Measurements from ENCODE around the gene GABPB2. TPM values are rescaled to one million over a fixed set of nuclear protein-coding genes. Genes with fewer than 3 reads are reported as not detected.

GABPB2 gene
- total RNA-seq, 1 experiment from 2014 or later, result 8.1 TPM

DNA sequence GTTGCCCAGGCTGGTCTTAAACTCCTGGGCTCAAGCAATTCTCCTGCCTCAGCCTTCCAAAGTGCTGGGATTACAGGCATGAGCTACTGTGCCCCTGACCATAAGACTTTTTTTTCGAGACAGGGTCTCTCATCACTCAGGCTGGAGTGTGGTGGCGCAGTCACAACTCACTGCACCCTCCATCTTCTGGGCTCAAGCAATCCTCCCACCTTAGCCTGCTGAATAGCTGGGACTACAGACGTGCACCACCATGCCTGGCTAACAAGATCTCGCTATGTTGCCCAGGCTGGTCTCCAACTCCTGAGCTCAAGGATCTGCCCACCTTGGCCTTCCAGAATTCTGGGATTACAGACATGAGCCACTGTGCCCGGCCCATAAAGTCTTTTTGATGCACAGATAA, 21.1 kb upstream of the GABPB2 start:
- peaks cover 10% of the 10 kb centered on the region for H3K36me3 ChIP-seq (ENCODE audit: control insufficient read depth, insufficient read depth, low read length)
- POLR2A ChIA-PET, result no interaction called here
- intact Hi-C loops (cut with micrococcal nuclease; ENCODE audit: unreplicated experiment), result no loop called here
- no peaks in the 10 kb centered on the region for H3K27me3 ChIP-seq (ENCODE audit: control insufficient read depth, insufficient read depth, low read length)
- no peak overlapping the region for H3K27ac ChIP-seq (ENCODE audit: low read length)
- ATAC-seq (no peak), DNase-seq (ENCODE audit: low read depth, low spot score) (no peak)
- CTCF ChIA-PET, result interaction anchor here (0.6 to 0.7 kb wide), 2 partner anchors 10 to 40 kb away, joined by 3 to 4 read pairs; partner anchors contain the start of gene MLLT11
- no peak overlapping the region for H3K4me3 ChIP-seq (ENCODE audit: low read depth in 2 of 2, low read length in 2 of 2)
- no TSS peak for BruUV-seq (replicated peaks)
- TF ChIP-seq POLR2AphosphoS5 (IDR thresholded peaks at IDR 0.05; ENCODE audit: low read depth, low read length), result no peak
- TF ChIP-seq SIN3A (IDR thresholded peaks at IDR 0.05; ENCODE audit: borderline replicate concordance, insufficient read depth, low read depth, low read length), result no peak
- TF ChIP-seq, protein P1, sequence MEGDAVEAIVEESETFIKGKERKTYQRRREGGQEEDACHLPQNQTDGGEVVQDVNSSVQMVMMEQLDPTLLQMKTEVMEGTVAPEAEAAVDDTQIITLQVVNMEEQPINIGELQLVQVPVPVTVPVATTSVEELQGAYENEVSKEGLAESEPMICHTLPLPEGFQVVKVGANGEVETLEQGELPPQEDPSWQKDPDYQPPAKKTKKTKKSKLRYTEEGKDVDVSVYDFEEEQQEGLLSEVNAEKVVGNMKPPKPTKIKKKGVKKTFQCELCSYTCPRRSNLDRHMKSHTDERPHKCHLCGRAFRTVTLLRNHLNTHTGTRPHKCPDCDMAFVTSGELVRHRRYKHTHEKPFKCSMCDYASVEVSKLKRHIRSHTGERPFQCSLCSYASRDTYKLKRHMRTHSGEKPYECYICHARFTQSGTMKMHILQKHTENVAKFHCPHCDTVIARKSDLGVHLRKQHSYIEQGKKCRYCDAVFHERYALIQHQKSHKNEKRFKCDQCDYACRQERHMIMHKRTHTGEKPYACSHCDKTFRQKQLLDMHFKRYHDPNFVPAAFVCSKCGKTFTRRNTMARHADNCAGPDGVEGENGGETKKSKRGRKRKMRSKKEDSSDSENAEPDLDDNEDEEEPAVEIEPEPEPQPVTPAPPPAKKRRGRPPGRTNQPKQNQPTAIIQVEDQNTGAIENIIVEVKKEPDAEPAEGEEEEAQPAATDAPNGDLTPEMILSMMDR (IDR thresholded peaks at IDR 0.05), result no peak
- TF ChIP-seq, protein P2, sequence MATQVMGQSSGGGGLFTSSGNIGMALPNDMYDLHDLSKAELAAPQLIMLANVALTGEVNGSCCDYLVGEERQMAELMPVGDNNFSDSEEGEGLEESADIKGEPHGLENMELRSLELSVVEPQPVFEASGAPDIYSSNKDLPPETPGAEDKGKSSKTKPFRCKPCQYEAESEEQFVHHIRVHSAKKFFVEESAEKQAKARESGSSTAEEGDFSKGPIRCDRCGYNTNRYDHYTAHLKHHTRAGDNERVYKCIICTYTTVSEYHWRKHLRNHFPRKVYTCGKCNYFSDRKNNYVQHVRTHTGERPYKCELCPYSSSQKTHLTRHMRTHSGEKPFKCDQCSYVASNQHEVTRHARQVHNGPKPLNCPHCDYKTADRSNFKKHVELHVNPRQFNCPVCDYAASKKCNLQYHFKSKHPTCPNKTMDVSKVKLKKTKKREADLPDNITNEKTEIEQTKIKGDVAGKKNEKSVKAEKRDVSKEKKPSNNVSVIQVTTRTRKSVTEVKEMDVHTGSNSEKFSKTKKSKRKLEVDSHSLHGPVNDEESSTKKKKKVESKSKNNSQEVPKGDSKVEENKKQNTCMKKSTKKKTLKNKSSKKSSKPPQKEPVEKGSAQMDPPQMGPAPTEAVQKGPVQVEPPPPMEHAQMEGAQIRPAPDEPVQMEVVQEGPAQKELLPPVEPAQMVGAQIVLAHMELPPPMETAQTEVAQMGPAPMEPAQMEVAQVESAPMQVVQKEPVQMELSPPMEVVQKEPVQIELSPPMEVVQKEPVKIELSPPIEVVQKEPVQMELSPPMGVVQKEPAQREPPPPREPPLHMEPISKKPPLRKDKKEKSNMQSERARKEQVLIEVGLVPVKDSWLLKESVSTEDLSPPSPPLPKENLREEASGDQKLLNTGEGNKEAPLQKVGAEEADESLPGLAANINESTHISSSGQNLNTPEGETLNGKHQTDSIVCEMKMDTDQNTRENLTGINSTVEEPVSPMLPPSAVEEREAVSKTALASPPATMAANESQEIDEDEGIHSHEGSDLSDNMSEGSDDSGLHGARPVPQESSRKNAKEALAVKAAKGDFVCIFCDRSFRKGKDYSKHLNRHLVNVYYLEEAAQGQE (IDR thresholded peaks at IDR 0.05; ENCODE audit: insufficient read depth in 1 of 2, low read depth in 2 of 2, low read length in 1 of 2), result no peak
- TF ChIP-seq TCF7L2 (IDR thresholded peaks at IDR 0.05; ENCODE audit: low read depth, low read length), result no peak
- peaks cover 3% of the 10 kb centered on the region; the same call in 1 of the 2 replicates for H3K4me1 ChIP-seq (ENCODE audit: control insufficient read depth, insufficient read depth, low read length)
- in situ Hi-C loops (cut with HindIII; ENCODE audit: low pct_unique_long_range_greater_than_20kb, low sequenced_read_pairs), result no loop called here
- no peaks in the 10 kb centered on the region for H3K9me3 ChIP-seq (ENCODE audit: control insufficient read depth, insufficient read depth, low read depth, low read length)

DNA sequence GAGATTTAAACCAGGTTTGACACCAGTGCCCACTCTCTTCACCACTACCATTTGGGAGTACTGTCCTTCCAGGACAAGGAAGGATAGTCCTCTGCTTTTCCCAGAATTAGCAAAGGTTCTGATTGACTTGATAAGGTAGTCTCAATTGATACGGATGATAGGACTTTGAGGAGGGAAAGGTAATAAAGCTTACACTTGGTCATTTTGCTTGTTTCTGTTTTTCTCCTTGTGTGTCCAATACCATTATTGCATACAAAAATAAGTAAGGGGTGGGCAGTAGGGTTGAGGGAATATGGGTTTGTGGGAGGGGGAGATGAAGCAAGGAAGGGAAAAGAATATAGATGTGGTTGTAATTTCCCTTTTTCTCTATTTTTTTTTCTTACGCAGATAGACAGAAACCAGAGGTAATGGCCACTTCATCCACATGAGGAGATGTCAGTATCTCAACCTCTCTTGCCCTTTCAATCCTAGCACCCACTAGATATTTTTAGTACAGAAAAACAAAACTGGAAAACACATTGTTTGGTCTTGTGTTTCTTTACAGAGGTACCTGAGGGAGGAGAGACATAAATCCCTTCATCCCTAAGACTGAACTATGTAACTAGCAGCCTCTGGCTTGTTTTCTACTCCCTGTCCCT, 20.4 kb upstream of the GABPB2 start:
- intact Hi-C loops (cut with micrococcal nuclease; ENCODE audit: unreplicated experiment), result no loop called here
- TF ChIP-seq TCF7L2 (IDR thresholded peaks at IDR 0.05; ENCODE audit: low read depth, low read length) (no peak), POLR2AphosphoS5 (IDR thresholded peaks at IDR 0.05; ENCODE audit: low read depth, low read length) (peak; percentile 48)
- H3K4me3 ChIP-seq (ENCODE audit: low read depth in 2 of 2, low read length in 2 of 2), result no peak overlapping the region
- H3K27me3 ChIP-seq (ENCODE audit: control insufficient read depth, insufficient read depth, low read length), result no peaks in the 10 kb centered on the region
- ATAC-seq, result no peak
- ChIA-PET POLR2A (no interaction called here), CTCF (interaction anchor here (0.6 to 0.7 kb wide), 2 partner anchors 10 to 39 kb away, joined by 3 to 4 read pairs; partner anchors contain the start of gene MLLT11)
- no TSS peak for BruUV-seq (replicated peaks)
- H3K27ac ChIP-seq (ENCODE audit: low read length), result no peak overlapping the region
- in situ Hi-C loops (cut with HindIII; ENCODE audit: low pct_unique_long_range_greater_than_20kb, low sequenced_read_pairs), result no loop called here
- no peaks in the 10 kb centered on the region for H3K9me3 ChIP-seq (ENCODE audit: control insufficient read depth, insufficient read depth, low read depth, low read length)
- H3K36me3 ChIP-seq (ENCODE audit: control insufficient read depth, insufficient read depth, low read length), result peaks cover 16% of the 10 kb centered on the region
- peaks cover 3% of the 10 kb centered on the region; the same call in 1 of the 2 replicates for H3K4me1 ChIP-seq (ENCODE audit: control insufficient read depth, insufficient read depth, low read length)
- DNase-seq (ENCODE audit: low read depth, low spot score), result no peak

DNA sequence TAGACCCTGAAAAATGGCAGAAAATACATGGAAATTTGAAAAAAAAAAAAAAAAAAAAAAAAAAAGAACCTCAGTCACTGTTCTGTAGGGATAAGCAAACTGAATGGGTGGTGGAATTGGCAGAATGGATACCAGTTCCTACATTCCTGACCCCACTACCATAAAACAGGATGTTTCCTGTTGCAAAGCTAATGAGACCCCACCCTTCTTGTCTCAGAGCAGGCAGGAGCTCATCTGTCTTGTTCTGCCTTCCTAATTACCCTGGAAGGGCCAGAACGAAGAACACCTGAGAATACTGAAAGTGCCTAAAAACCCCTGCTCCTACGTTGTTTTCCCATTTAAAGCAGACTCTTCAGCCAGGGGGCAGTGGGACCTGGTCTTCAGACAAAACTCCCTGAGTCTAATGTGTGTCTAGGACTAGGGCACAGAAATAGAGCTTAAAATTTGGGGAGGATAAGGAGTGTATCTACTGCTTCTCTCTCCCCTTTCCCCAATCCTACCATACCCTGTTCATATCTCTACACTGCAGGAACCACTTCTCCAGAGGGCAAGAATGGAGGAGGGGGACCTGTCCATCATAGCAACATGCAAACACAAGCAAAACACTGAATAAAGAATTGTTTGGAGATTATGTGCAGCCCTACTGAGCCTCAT, 19.1 kb upstream of the GABPB2 start:
- Histone ChIP-seq H3K27me3 (ENCODE audit: control insufficient read depth, insufficient read depth, low read length) (no peaks in the 10 kb centered on the region), H3K4me3 (ENCODE audit: low read depth in 2 of 2, low read length in 2 of 2) (no peak overlapping the region), H3K27ac (ENCODE audit: low read length) (no peak overlapping the region), H3K36me3 (ENCODE audit: control insufficient read depth, insufficient read depth, low read length) (peaks cover 21% of the 10 kb centered on the region), H3K4me1 (ENCODE audit: control insufficient read depth, insufficient read depth, low read length) (peaks cover 8% of the 10 kb centered on the region), H3K9me3 (ENCODE audit: control insufficient read depth, insufficient read depth, low read depth, low read length) (no peaks in the 10 kb centered on the region)
- intact Hi-C loops (cut with micrococcal nuclease; ENCODE audit: unreplicated experiment) (no loop called here), in situ Hi-C loops (cut with HindIII; ENCODE audit: low pct_unique_long_range_greater_than_20kb, low sequenced_read_pairs) (no loop called here)
- ChIA-PET POLR2A (interaction anchor here (0.5 kb wide), 1 partner anchor 72 kb away, joined by 4 read pairs; no protein-coding TSS in a partner anchor), CTCF (no interaction called here)
- TSS peak; percentile 12 for BruUV-seq (replicated peaks)
- peak; percentile 56; the same call in 1 of the 2 replicates for TF ChIP-seq POLR2AphosphoS5 (IDR thresholded peaks at IDR 0.05; ENCODE audit: low read depth, low read length)
- TF ChIP-seq SIN3A (IDR thresholded peaks at IDR 0.05; ENCODE audit: borderline replicate concordance, insufficient read depth, low read depth, low read length), result no peak
- ATAC-seq, result no peak
- no peak for DNase-seq (ENCODE audit: low read depth, low spot score)

All from Panc1 (cell line).